Muscle layer of colon (tissue), 2 donors: Measurements from ENCODE around the gene CCDC197.
A peak's percentile ranks its signal among the peaks of the same experiment; 100 is the strongest.

Experiments used
- H3K27ac ChIP-seq: one replicate; pipeline ENCODE4 v1.7.0; 2013; ENCODE audit warnings: low read depth, mild to moderate bottlenecking, low read length, moderate library complexity
- H3K27me3 ChIP-seq, 2 donors: one replicate each; pipeline ENCODE4 v1.7.0; 2013; ENCODE audit warnings: low read length in 2 of 2, mild to moderate bottlenecking in 2 of 2; ENCODE audit not compliant: insufficient read depth in 2 of 2, control insufficient read depth in 1 of 2
- H3K36me3 ChIP-seq: one replicate; pipeline ENCODE4 v1.7.0; 2013; ENCODE audit warnings: mild to moderate bottlenecking, low read length; ENCODE audit not compliant: insufficient read depth
- H3K4me1 ChIP-seq: one replicate; pipeline ENCODE4 v1.7.0; 2013; ENCODE audit warnings: mild to moderate bottlenecking, low read length; ENCODE audit not compliant: insufficient read depth
- H3K4me3 ChIP-seq, 2 donors: one replicate each; pipeline ENCODE4 v1.7.0; 2013; ENCODE audit warnings: low read length in 2 of 2, low read depth in 1 of 2, mild to moderate bottlenecking in 1 of 2, moderate library complexity in 1 of 2
- H3K9ac ChIP-seq: one replicate; pipeline ENCODE4 v1.7.0; 2013; ENCODE audit warnings: low read length
- H3K9me3 ChIP-seq: one replicate; pipeline ENCODE4 v1.7.0; 2013; ENCODE audit warnings: mild to moderate bottlenecking, low read length
- donor health status: abdominal sarcoma.
- donor health status: Adenocarcinoma of cecum.

The CCDC197 gene

GRCh38 chr14:93974299-93974698 is 22.8 kb upstream of the CCDC197 start:
- no peaks in the 10 kb centered on the region for H3K36me3 ChIP-seq
- peak overlapping the region; percentile 81 for H3K9ac ChIP-seq
- H3K9me3 ChIP-seq = no peaks in the 10 kb centered on the region
- H3K27ac ChIP-seq = peak overlapping the region; percentile 91
- peak overlapping the region; percentile 51 to 63 for H3K4me3 ChIP-seq
- H3K4me1 ChIP-seq = peaks cover 54% of the 10 kb centered on the region
- H3K27me3 ChIP-seq = no peaks in the 10 kb centered on the region

DNA sequence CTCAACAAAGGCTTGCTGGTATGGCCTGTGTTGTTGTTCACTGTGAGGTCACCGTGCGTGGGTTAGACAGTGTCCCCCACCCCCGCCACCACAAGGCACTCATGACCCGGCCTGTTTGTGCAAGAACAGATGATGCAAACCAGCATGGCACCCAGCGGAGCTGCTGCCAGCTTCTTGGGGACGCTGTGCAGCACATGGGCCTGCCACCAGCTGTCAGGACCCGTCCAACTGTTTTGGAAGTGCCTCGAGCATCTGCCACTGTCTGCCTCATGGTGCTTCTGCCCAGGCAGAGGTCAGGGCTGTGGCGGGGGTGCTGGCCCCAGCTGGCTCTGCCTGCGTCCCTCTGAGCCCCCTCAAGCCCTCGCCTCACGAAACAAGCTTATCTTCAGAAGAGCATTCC is 22.3 kb upstream of the CCDC197 start:
- Histone ChIP-seq H3K4me3 (peak overlapping the region; percentile 51 to 63), H3K36me3 (no peaks in the 10 kb centered on the region), H3K27me3 (no peaks in the 10 kb centered on the region), H3K9me3 (no peaks in the 10 kb centered on the region), H3K27ac (peak overlapping the region; percentile 91), H3K9ac (peak overlapping the region; percentile 81), H3K4me1 (peaks cover 48% of the 10 kb centered on the region)

GRCh38 chr14:93975791-93976476 is 21.2 kb upstream of the CCDC197 start:
- Histone ChIP-seq H3K4me1 (peaks cover 48% of the 10 kb centered on the region), H3K27me3 (no peaks in the 10 kb centered on the region), H3K9ac (peak overlapping the region; percentile 81), H3K36me3 (no peaks in the 10 kb centered on the region), H3K4me3 (peak overlapping the region; percentile 51 to 63), H3K27ac (peak overlapping the region; percentile 91), H3K9me3 (no peaks in the 10 kb centered on the region)

DNA sequence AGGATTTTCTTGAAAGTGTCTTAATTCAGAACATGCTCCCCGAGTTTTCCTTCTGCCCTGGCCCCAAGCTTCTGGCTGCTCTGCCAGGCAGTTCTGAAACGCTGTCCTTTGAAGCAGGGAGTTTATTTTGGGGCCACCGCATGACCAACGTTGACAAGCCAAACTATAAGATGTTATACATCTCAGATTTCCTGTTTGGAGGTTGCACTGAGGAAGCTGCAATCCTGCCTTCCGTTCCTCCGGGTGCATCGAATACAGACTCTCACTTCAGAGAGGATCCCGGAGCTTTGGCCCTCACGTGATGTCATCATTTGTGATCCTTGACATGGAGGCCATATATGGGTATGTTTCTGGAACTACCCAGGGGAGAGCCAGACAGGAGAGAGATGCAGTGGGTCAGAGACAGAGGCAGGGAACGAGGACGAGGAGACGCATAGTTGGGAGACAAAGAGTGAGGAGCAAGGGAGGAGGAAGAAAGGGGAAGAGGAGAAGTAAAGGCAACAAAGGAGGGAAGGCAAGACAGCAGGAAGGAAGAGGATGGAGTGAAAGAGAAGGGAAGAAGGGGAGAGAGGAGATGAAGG is 20.5 kb upstream of the CCDC197 start, which contains the start of gene ASB2:
ASB2 (minus strand) TSS at position 94 of the 581 bp plus-strand sequence. CDS start 12,031 bp downstream, outside the sequence.
- Histone ChIP-seq H3K36me3 (no peaks in the 10 kb centered on the region), H3K9me3 (no peaks in the 10 kb centered on the region), H3K4me1 (peaks cover 48% of the 10 kb centered on the region), H3K27ac (peak within 1 kb of the TSS; percentile 91), H3K4me3 (peak within 1 kb of the TSS; percentile 51 to 63), H3K27me3 (no peaks in the 10 kb centered on the region), H3K9ac (peak within 1 kb of the TSS; percentile 81)

- Histone ChIP-seq H3K9ac (peak overlapping the region; percentile 81), H3K4me1 (peaks cover 52% of the 10 kb centered on the region), H3K27ac (peak overlapping the region; percentile 91)
Observed at GRCh38 chr14:93977171-93977570, 19.9 kb upstream of the CCDC197 start.

GRCh38 chr14:93977790-93978581 is 19.1 kb upstream of the CCDC197 start:
- Histone ChIP-seq H3K27ac (peak overlapping the region; percentile 91), H3K27me3 (no peaks in the 10 kb centered on the region), H3K4me1 (peaks cover 52% of the 10 kb centered on the region)

More at GRCh38 chr14:93977171-93977570, 19.9 kb upstream of the CCDC197 start:
- Histone ChIP-seq H3K36me3 (no peaks in the 10 kb centered on the region), H3K9me3 (no peaks in the 10 kb centered on the region), H3K27me3 (no peaks in the 10 kb centered on the region), H3K4me3 (peak overlapping the region in 1 of 2 donors; percentile 63)

GRCh38 chr14:93978735-93979134 is 18.4 kb upstream of the CCDC197 start:
- no peaks in the 10 kb centered on the region for H3K27me3 ChIP-seq

More at GRCh38 chr14:93977790-93978581, 19.1 kb upstream of the CCDC197 start:
- Histone ChIP-seq H3K4me3 (no peak overlapping the region), H3K9ac (peak overlapping the region; percentile 81), H3K36me3 (no peaks in the 10 kb centered on the region), H3K9me3 (no peaks in the 10 kb centered on the region)

GRCh38 chr14:93980456-93981201 is 16.5 kb upstream of the CCDC197 start:
- H3K36me3 ChIP-seq = no peaks in the 10 kb centered on the region
- peak overlapping the region; percentile 94 for H3K27ac ChIP-seq
- no peaks in the 10 kb centered on the region for H3K27me3 ChIP-seq
- H3K4me1 ChIP-seq = peaks cover 59% of the 10 kb centered on the region
- peak overlapping the region in 1 of 2 donors; percentile 23 for H3K4me3 ChIP-seq
- H3K9ac ChIP-seq = peak overlapping the region; percentile 35
- no peaks in the 10 kb centered on the region for H3K9me3 ChIP-seq

More at GRCh38 chr14:93978735-93979134, 18.4 kb upstream of the CCDC197 start:
- Histone ChIP-seq H3K4me1 (peaks cover 48% of the 10 kb centered on the region), H3K9ac (no peak overlapping the region), H3K9me3 (no peaks in the 10 kb centered on the region), H3K4me3 (no peak overlapping the region), H3K27ac (peak overlapping the region; percentile 91), H3K36me3 (no peaks in the 10 kb centered on the region)

DNA sequence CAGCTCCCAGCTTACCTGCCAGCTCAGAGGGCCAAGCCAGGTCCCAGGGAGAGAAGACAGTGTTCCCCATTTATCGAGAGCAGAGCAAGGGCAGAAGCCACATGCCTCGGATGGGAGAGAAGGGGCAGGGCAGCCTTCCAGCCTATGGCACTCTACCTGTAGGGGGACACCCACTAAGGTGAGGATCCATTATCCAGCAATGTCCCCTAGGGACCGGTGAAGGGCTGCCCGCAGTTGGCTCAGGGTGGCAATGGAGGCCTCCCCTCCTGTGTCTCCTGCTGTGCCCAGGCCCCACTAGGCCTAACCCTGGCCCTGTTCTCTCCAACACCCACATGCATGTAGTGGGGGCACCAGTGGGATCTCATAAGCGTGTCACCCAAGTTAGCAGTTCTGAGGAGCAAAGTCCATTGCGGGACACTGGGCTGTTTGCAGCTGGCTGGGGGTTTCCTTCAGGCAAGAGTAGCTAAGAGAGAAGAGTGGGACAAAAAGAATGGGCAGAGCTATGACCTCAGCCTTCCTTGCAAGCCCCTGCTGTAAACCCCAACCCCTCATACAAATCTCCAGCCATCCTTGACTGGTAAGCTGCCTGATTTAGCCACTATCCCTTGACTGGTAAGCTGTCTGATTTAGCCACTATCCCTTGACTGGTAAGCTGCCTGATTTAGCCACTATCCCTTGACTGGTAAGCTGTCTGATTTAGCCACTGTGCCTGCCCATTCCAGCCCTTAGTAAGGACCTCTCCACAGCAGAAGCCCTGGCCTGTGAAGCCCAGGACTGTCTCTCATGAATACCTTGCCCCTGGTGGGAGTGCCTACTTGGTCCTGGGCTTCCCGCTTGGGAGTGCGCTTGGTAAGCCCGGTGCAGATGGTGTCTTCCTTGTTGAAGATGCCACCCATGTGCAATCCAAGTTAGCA is 15.5 kb upstream of the CCDC197 start:
- Histone ChIP-seq H3K27me3 (no peaks in the 10 kb centered on the region), H3K4me1 (peaks cover 61% of the 10 kb centered on the region), H3K4me3 (peak overlapping the region in 1 of 2 donors; percentile 23), H3K9me3 (no peaks in the 10 kb centered on the region), H3K36me3 (no peaks in the 10 kb centered on the region), H3K27ac (peak overlapping the region; percentile 94), H3K9ac (peak overlapping the region; percentile 35)
